Kidney glomerular epithelial cell (primary cell): ENCODE results near the gene NOC4L.
"Not testable (repeated sequence)": the region's sequence is repeated elsewhere in the genome, so short reads cannot be mapped to it uniquely, and the experiment has no call there.

ENCODE experiments used
- DNase-seq: peaks from one replicate; lab custom pipeline; 2025; lab: John Stamatoyannopoulos, UW

NOC4L gene

DNA sequence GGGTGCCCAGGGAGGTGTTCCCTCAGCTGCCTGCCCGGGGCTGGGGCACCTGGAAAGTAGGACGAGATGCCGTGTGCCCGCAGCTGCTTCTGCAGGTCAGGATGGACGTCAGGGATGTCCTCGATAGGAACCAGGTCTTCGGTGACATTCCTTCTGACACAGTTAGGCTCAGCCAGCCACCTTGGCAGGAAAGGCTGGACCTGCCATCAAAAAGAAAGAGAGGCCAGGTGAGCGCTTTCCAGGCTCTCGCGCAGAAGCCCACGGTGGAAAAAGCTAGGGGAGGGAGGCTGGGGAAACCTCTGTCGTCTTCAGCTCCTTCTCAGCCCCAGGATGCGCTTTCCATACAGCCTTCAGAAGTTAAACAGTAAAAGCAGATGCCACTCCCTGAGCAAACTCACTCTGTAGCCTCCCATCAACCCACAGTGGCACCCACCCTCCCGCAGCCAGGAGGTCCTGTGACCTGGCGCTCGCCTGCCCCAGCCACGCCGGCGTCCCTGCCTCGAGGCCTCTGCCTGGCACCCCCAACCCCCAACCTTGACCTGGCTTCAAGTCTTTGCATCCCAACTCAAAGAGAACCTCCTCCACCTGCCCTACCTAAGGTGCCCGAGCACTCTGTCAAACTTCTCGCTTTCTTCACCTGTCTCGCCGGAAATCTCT, 1.4 kb upstream of the NOC4L start:
- no peak for DNase-seq

DNA sequence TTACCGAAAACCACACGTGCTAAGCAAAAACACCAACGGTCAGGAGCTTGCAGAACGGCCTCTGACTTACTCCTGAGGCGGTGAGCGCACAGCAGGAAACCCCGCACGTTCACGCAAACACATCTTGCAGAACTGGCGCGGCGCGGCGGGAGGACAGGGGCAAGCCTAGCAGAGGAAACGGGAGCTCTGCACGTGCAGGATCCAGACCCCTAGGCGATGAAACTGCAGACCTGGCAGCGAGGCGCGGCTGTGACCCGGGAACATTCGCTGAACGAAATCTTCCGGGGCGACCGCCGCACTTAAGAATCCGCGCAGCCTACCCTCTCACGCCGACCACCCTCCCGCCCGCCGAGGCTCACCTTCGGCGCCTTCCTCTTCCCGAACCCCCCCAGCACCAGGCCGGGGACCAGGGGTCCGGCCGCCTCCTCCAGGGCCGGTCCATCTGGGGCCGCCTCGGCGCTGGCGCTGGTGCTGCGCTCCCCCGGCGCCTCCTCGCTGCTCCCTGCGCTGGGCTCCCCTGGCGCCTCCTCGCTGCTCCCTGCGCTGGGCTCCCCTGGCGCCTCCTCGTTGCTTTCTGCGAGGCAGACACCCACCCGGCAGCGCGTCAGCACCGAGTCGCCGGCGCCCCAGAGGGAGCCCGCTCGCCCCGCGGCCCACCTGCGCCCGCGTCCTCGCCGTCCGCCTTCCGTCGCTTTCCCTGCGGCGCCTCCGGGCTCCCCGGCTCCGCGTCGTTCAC, 753 bp upstream of the NOC4L start:
- no peak for DNase-seq

DNA sequence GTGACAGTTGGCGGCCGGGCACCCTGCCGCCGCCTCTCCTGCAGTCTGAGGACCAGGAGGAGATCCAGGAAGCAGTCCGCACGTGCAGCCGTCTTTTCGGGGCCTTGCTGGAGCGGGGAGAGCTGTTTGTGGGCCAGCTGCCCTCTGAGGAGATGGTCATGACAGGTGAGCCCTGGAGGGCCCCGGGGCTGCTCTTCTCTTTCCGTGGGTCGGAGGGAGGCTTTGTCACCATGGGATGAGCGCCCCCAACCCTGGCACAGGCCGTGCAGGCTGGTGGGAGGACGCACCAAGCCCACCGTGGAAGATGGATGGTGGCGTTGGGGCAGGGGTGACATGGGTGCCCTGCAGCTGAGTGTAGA, 532 bp downstream of the NOC4L start:
- no peak for DNase-seq

DNA sequence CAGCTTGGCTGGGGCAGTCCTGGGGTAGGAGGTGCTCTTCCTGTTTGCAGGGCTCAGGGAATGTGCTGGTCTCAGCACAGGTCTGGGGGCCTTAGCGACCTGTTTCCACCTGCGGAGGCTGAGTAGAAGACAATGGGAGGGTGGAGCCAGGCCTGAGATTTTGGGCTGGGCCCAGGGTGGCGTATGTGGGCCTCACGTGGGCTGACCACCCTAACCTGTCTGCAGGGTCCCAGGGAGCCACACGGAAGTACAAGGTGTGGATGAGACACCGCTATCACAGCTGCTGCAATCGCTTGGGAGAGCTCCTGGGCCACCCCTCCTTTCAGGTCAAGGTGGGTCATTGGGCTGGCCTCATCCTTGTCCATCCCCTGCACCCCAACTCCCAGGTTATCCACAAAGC, 1.1 kb downstream of the NOC4L start:
- no peak for DNase-seq

DNA sequence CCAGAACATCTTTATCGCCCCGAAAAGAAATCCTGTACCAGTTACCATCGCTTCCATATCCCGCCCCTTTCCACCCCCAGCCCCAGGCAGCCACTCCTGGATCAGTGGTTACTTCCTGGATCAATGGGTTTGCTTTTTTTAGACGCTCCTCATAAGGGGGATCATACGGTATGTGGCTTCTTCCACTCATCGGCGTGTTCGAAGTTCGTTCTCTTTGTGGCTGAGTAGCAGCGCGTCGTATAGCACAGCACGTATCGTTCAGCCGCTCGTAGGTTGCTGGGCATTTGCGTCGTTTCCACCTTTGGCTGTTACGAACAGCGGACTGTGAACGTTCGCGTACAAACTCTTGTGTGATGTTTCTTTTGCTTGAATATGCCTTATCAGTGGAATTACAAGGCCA, 1.8 kb downstream of the NOC4L start:
- DNase-seq, result no peak

DNA sequence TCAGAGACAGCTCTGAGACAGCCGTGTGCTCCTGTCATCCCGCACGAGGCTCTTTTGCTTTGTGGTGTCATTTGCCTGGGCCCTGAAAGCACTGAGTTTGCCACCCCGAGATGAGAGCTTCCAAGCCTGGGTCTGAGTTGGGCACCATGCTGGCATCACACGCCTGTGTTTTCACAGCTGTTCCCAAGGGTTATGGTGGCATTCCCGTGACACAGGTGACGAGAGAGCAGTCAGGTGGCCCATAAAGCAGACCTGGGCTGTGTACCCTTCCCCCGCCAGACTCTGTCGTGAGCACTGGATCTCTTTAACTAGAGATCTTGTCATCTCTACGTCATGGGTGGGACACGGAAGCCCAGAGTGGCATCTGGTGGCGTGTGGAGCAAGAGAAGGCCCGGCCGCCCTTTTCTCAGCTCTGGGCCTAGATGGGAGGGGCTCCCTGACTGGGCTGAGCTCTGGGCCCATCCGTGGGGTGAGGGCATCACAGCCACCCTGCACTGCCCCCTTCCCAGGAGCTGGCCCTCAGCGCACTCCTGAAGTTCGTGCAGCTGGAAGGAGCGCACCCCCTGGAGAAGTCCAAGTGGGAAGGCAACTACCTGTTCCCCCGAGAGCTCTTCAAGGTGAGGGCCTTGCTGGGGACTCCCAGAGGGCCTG, 2.6 kb downstream of the NOC4L start:
- DNase-seq, result no peak

DNA sequence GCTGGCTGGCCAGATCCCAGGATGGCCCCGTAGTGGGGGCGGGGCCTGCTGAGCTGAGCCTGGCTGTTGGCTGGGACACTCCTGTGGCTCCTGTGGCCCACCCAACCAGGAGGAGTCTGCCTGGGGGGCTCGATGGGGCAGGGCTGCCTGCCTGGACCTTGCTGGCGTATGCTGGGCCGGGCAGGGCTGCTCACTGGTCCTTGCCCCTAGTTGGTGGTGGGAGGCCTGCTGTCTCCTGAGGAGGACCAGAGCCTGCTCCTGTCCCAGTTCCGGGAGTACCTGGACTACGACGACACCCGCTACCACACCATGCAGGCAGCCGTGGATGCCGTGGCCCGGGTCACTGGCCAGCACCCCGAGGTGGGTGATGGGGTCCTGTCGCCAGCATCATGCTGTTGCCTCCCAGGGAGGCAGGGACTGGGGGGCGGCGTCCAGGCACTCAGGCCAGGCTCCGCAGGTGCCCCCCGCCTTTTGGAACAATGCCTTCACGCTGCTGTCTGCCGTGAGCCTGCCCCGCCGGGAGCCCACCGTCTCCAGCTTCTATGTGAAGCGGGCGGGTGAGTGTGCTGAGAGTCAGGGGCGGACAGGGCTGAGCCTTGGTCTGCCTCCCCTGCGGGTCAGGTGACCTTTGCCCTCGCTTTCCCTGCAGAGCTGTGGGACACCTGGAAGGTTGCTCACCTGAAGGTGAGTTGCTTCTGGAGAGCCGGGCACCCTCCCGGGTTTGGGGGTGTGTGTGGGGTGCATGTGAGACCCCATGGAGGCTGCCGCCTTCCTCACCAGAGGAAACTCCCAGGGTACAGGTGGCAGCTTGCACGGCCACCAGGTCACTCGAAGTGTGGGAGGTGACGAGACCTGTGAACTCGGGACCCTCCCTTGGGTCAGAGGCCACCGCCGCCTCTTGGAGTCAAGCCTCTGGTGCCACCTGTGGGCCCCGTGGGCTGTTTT, 3.4 kb downstream of the NOC4L start:
- no peak for DNase-seq

DNA sequence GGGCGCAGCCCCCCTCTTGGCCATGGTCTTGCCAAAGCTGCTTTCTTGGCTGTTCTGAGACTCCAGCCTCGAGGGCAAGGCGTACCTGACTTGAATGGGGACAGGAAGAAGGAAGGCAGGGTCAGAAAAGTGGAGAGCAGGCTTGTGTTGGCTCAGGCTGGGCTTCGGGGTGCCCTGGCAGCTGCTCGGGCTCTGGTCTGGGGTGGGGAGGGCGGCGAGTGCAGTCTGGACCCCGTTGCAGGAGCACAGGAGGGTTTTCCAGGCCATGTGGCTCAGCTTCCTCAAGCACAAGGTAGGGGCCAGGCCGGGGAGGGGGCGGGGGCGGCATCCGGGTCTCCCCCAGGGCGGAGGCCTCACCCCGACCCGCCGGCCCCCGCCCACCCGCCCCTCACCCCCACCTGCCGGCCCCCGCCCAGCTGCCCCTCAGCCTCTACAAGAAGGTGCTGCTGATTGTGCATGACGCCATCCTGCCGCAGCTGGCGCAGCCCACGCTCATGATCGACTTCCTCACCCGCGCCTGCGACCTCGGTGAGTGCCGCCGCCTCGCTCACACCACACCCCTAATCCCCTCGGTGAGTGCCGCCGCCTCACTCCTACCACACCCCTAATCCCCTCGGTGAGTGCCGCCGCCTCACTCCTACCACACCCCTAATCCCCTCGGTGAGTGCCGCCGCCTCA, 4.2 kb downstream of the NOC4L start:
- no peak for DNase-seq

DNA sequence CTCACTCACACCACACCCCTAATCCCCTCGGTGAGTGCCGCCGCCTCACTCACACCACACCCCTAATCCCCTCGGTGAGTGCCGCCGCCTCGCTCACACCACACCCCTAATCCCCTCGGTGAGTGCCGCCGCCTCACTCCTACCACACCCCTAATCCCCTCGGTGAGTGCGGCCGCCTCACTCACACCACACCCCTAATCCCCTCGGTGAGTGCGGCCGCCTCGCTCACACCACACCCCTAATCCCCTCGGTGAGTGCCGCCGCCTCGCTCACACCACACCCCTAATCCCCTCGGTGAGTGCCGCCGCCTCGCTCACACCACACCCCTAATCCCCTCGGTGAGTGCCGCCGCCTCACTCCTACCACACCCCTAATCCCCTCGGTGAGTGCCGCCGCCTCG, 5.3 kb downstream of the NOC4L start:
- DNase-seq, result not testable (repeated sequence)

DNA sequence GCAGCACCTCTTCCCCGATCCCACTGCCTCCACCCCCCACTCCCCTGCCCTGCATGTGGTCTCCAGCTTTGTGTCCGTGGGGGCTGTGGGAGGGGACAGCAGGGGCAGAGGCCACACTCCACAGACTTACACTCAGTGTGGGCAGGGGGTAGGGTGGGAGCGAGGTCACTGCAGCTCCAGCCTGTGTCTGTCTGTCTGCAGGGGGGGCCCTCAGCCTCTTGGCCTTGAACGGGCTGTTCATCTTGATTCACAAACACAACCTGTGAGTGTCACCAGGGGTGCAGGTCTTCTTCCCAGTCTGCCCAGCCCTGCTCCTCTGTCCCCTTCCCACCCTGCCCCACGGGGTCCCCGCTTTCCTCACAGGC, 6.5 kb downstream of the NOC4L start:
- DNase-seq, result no peak

DNA sequence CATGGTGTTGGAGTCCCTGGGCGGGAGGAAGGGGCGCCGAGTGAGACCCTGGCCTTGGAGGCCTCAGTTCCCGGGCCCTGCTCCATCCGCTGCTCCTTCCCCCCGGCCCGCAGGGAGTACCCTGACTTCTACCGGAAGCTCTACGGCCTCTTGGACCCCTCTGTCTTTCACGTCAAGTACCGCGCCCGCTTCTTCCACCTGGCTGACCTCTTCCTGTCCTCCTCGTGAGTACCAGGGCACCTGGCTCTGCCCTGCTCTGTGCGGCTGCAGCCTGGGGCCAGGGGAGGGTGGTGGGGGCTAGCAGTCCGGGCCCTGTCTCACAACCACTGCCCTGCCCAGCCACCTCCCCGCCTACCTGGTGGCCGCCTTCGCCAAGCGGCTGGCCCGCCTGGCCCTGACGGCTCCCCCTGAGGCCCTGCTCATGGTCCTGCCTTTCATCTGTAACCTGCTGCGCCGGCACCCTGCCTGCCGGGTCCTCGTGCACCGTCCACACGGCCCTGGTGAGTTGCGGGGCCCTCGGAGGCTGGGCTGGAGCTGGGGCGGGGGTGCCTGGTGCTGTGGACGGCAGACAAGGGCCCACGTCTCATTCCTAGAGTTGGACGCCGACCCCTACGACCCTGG, 7.0 kb downstream of the NOC4L start:
- DNase-seq, result no peak

DNA sequence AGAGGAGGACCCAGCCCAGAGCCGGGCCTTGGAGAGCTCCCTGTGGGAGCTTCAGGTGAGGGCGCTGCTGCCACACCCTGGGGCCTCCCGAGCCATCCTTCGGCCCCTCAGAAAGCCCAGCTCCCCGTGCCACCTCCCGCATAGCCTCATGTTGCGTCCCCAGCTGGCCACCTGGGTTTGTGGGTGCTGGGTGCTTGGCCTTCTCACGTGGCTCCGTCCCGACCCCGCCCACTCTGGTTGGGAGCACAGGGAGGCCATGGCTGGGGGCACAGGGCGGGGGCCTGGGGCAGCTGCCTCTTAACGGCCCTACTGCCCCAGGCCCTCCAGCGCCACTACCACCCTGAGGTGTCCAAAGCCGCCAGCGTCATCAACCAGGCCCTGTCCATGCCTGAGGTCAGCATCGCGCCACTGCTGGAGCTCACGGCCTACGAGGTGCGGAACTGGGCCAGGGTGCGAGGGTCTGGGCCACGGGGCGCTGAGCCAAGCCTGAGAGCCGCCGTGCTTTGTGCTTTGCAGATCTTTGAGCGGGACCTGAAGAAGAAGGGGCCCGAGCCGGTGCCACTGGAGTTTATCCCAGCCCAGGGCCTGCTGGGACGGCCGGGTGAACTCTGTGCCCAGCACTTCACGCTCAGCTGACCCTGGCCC, 7.6 kb downstream of the NOC4L start:
- no peak for DNase-seq

DNA sequence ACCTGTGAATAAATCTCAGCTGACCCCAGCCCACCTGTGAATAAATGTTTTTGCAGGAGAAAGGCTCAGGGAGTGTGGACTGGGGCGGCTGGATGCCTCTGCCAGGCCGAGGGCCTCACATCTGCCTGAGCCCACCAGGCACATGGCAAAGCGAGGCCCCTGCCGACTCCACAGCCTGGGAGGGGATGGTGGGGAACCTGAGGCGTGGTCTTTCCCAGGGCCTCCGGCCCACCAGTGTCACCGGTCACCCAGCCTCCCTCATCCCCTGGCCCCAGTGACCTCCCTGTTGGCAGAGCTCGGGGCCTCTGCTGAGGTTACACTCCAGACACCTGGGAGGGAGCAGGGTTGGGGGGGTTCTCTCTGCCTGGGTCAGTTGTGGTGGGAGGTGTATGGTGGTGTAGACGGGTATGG, 8.2 kb downstream of the NOC4L start:
- DNase-seq, result no peak

DNA sequence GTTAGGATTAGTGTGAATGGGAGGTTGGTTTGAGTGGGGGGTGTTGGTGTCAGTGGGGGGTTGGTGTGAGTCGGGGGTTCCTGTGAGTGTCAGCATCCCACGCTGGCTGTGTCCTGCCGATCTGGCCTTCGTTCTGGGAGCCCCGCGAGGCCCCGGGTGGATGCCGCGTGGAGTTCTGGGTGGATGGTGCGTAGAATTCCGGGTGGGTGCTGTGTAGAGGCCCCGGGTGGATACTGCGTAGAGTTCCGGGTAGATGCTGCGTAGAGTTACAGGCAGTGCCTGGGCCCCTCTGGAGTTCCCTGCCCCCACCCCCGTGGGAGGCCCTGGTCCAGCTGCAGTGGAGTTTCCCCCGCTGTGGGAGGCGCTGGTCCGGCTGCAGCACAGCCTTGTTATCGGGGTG, 8.7 kb downstream of the NOC4L start:
- no peak for DNase-seq

DNA sequence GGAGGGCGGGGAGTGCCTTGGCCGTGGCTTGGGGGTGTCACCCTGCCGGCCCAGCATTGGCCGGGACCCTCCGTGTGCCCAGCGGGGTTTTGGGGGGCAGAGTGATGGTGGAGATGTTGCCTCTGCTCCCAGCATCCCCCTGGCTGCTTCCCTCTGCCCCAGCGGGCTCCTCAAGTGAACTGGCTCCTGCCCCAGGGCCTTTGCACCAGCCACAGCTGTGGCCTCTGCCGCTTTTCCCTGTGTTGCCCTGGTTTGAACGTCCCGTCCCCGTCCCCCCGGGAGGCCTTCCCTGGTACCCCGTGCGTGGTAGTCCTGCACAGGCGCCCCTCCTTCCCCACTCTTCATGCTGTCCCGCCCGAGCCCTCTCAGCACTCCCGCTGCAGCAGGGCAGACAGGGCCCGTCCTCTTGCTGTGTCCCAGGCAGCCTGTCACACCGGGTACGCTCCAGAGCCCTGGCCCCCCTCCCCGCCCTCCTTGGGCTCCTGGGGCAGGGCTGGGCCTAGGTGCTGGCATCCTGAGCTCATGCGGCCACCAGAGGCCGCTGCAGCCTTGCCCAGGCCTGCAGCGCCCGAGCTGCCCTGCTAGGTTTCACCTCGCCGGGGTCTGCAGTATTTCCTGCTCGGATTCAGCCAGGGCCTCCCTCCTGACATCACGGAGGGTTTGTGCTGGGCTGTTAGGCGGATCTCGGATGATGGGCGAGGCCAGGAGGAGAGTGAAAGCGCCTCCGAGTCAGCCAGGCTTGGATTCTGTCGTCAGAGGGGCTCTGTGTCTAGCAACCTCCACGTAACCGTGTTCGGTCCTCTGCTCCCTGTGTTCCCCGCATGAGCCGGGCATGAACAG, 9.5 kb downstream of the NOC4L start:
- DNase-seq, result peak; percentile 55

DNA sequence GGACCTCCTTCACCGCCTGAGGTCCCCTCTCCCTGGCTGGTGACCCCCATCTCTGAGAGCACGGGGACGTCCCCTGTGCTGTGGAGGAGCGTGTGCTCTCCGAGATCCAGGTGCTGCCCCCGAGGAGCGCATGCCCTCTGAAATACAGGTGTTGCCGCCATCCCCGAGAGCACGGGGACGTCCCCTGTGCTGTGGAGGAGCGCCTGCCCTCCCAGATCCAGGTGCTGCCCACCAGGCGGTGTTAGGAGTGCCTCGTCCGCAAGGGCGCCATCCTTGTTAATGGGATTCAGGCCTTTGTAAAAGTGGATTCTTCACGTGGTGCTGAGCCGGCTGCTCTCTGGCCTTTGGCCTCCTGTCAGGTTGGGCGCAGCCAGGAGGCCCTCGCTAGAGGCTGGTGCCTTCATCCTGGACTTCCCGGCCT, 10.1 kb downstream of the NOC4L start:
- no peak for DNase-seq

DNA sequence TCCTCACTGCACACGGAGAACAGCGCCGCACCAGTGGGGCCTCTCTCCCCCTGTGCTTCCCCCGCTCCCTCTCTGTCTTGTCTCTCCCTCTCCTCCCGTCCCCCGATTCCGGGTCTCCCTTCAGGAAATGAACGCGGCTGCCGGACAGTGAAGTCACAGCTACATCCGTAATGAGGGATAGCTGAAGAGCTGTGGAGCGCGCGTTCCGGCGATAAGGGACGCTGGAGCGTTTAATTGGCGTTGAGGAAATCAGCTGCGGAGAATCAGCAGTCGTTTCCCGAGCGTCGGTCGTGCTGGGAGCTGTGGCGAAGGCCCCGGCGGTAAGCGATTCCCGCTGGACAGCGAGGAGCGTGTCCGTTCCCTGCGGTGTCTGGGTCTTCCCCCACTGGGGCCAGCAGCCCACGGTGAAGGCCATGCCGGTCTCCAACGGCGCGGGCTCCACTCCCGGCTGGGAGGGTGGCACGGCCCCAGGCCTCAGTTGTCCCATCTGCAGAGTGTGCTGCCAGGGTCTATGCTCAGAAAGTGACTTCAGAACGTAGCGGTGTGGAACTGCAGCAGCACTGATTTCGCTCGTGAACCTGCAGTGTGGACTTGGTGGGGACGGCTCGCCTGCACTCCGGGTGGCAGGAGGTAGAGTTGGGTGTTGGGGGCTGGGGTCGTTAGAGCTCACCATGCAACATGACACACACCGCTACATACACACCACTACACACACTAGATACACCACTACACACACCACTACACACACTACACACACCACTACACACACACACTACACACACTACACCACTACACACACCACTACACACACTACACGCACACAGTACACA, 10.9 kb downstream of the NOC4L start:
- DNase-seq, result no peak

DNA sequence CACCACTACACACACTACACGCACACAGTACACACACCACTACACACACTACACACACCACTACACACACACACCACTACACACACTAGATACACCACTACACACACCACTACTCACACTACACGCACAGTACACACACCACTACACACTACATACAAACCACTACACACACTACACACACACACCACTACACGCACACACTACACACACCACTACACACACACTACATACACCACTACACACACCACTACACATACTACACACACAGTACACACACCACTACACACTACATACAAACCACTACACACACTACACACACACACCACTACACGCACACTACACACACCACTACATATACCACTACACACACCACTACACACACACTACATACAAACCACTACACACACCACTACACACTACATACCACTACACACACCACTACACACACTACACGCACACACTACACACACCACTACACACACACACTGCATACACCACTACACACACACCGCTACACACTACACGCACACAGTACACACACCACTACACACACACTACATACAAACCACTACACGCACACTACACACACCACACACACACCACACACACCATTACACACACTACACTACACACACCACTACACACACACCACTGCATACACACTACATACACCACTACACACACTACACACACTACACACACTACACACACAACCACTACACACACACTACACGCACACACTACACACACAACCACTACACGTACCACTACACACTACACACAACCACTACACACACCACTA, 11.7 kb downstream of the NOC4L start:
- DNase-seq, result no peak
